Stimulated activated naive CD8-positive, alpha-beta T cell treated with anti-CD3 and anti-CD28 coated beads, Interleukin-15, amount 100 ng/mL, for 72 hours (primary cell): ENCODE data around the gene DNAH17.

Experiments used
- ATAC-seq: fragments of 150-1000 bp; cut with Tn5 transposase; 2 replicates; pipeline ENCODE4 v1.10.0; 2021; ENCODE audit warnings: mild to moderate bottlenecking, moderate library complexity
- DNase-seq, 2 donors: peaks; one replicate each; pipeline ENCODE4 v3.0.0; 2021 to 2022
- H3K27ac Mint-ChIP-seq, 2 donors: one replicate each; pipeline ENCODE4 v1.8.0; 2022; ENCODE audit warnings: mild to moderate bottlenecking in 2 of 2, mixed read lengths in 2 of 2, moderate library complexity in 2 of 2
- H3K27me3 Mint-ChIP-seq: one replicate; pipeline ENCODE4 v1.8.0; 2022; ENCODE audit warnings: mixed read lengths
- H3K4me1 Mint-ChIP-seq: one replicate; pipeline ENCODE4 v1.8.0; 2022; ENCODE audit warnings: mild to moderate bottlenecking, mixed read lengths
- H3K4me3 Mint-ChIP-seq, 2 donors: one replicate each; pipeline ENCODE4 v1.8.0; 2022; ENCODE audit warnings: mild to moderate bottlenecking in 2 of 2, mixed read lengths in 2 of 2, moderate library complexity in 1 of 2
- H3K9me3 Mint-ChIP-seq, 2 donors: one replicate each; pipeline ENCODE4 v1.8.0; 2022; ENCODE audit warnings: mixed read lengths in 2 of 2

DNAH17 gene

DNA sequence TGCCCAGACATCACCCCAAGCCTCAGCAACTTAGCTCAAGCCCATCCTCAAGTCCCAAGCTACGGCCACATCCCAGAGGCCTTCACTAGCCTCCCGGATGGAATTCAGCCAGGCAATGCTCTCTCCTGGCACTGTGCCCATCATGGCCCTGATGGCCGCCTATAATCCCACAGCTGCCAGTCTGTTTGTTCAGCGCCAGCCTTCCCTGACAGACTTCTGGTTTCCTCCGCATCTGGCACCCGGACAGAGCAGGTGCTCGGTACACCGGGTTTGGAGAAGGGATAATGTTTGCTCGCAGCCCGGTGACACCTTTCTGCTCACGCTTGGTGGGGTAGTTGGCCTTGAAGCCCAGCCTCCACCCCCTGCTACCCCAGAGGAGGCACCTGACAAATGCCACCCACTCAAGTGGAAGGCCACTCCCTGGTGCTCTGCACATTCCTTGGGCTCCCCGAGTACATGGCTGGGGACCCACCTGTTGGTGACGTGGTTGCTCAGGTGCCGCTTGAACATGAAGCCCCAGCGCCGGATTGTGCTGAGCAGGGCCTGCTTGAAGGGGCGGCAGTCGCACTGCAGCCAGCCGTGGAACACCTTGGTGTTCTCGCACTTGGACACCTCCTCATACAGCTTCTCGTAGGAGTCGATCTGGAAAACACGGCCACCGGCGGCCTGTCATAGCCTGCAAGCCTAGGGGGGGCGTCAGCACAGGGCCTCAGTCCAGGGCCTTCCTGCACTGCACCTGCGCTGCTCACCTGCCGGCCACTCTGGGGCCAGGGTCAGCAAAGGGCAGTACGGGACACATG, 47.1 kb downstream of the DNAH17 start:
- no peaks in the 10 kb centered on the region for H3K27me3 Mint-ChIP-seq
- H3K27ac Mint-ChIP-seq = no peak overlapping the region
- no peaks in the 10 kb centered on the region for H3K9me3 Mint-ChIP-seq
- H3K4me1 Mint-ChIP-seq = peaks cover 8% of the 10 kb centered on the region
- ATAC-seq = no peak
- no peak for DNase-seq
- H3K4me3 Mint-ChIP-seq = no peak overlapping the region

DNA sequence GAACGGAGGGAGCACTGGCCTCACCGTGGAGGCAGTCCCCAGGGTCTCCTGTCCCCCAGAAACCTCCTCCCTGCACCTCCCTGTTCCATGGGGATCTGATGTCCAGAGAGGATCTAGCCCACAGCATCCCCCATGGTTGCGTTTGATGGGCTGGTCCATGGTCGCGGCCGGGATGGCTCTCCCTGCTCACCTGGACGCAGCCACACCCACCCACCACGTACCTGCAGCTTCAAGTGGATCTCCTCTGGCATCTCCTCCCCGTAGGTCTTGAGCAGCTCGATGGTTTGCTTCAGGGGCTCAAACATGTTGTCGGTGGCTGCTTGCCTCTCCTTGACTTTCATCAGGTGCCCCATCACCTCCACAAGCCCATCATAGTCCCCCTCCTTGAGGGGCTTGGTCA, 47.9 kb downstream of the DNAH17 start:
- H3K27me3 Mint-ChIP-seq = no peaks in the 10 kb centered on the region
- no peaks in the 10 kb centered on the region for H3K4me1 Mint-ChIP-seq
- ATAC-seq (no peak), DNase-seq (no peak)
- H3K9me3 Mint-ChIP-seq = no peaks in the 10 kb centered on the region
- no peak overlapping the region for H3K27ac Mint-ChIP-seq
- H3K4me3 Mint-ChIP-seq = no peak overlapping the region

DNA sequence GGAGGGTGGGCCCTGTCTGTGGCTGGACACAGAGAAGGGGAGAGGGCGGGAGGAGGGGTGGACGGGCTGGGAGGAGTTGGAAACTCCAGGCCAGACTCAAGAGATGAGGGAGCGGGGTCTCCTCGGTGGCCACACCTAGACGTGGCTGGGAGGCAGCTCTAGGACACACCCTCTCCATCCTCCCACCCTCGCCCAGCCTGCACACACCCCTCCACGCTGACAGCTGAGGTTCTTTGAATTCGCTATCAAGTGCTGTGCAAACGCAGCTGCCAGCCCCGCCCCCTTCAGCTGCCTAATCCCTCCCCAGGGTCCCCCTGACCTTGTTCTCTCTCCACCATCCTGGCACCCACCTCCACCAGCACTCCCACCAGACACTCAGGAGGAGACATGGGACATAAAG, 48.7 kb downstream of the DNAH17 start:
- H3K4me3 Mint-ChIP-seq = no peak overlapping the region
- H3K27me3 Mint-ChIP-seq = no peaks in the 10 kb centered on the region
- no peaks in the 10 kb centered on the region for H3K4me1 Mint-ChIP-seq
- no peak overlapping the region for H3K27ac Mint-ChIP-seq
- no peaks in the 10 kb centered on the region for H3K9me3 Mint-ChIP-seq
- DNase-seq (no peak), ATAC-seq (no peak)

DNA sequence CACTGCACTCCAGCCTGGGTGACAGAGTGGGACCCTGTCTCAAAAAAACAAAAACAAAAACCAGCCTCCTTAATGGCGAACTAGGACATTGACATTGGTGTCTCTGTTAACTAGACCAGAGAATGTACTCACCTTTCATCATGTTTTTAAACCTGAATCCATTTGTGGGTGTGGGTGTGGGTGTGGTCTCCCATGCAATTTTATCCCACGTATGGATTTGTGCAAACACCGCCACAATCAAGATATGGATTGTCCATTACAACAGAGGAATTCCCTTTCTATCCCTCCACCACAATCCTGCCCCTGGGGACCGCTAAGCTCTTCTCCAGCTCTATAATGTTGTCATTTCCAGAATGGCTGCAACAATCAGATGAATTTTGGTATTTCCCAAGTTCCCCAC, 49.9 kb downstream of the DNAH17 start:
- H3K9me3 Mint-ChIP-seq = no peaks in the 10 kb centered on the region
- no peak overlapping the region for H3K27ac Mint-ChIP-seq
- no peaks in the 10 kb centered on the region for H3K27me3 Mint-ChIP-seq
- ATAC-seq (no peak), DNase-seq (no peak)
- no peaks in the 10 kb centered on the region for H3K4me1 Mint-ChIP-seq
- H3K4me3 Mint-ChIP-seq = no peak overlapping the region

DNA sequence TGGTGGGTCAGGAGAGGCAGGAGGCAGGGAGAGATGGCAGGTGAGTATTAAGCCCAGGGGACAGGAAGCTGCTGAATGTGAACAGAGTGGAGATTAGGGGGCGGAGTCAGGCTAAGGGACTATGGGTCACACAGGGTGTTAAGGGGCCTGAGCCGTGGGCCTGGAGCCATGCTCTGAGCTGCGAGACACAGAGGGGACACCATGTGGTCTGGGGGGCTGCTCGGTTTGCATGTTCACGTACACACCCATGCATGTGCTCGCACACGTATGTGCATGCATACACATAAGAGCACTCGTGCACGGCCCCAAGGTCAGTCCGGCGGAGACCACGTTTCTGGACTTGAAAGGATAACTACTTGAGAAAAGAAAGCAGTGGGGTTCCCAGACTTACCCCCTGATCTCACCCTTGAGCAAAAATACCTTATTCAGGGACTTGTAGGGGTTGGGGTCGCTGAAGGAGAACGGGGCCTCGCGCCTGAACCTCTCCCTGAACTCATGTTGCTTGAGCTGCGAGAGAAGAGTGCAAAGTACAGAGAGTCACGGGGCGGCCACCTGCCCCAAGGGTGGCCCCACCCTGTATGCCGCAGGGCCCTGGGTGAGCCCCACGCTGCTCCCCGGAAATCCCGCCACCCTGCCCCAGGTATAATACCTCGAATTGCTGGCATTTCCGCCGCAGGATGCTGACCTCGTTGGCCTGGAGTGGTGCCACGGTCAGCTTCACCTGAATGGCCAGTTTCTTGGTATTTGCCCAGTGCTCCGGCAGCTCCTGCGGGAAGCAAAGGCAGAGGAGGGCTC, 50.8 kb downstream of the DNAH17 start:
- ATAC-seq = no peak

DNA sequence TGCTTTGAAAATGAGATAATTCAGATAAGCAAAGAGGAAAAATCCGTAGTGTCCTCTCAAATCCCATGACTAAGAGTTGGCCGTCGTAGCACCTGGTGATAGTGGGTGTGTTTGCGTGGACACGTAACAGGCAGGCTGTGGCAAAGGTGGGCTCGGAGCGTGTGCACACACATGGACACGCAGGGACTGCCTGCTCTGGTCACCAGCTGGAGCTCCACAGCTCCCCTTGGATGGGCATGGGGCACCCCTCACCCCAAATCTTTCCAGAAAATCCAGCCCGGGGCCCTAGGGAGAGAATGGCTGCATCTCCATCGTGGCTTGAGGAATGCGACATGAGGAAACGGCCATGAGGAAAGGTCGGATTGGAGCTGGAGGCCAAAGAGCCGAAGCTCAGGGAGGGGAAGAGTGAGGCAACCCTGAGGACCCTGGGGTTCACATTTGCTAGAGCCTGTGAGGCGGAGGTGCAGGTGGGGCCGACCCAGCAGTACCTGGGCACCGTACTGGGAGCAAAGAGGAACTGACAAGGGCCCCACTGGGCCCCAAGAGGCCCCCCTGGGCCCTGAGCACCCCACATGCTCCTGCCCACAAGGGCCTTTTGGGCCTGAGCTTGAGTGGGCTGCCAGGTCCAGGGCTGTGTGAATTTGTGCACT, 51.6 kb downstream of the DNAH17 start:
- peak overlapping the region in 1 of 2 donors; percentile 56 for H3K27ac Mint-ChIP-seq
- no peak for DNase-seq
- H3K4me1 Mint-ChIP-seq = no peaks in the 10 kb centered on the region
- H3K4me3 Mint-ChIP-seq = no peak overlapping the region
- no peaks in the 10 kb centered on the region for H3K27me3 Mint-ChIP-seq
- H3K9me3 Mint-ChIP-seq = no peaks in the 10 kb centered on the region
- ATAC-seq = no peak

More for the DNA sequence above, 50.8 kb downstream of the DNAH17 start:
- Mint-ChIP-seq H3K27ac (peak overlapping the region in 1 of 2 donors; percentile 56), H3K9me3 (no peaks in the 10 kb centered on the region), H3K27me3 (no peaks in the 10 kb centered on the region), H3K4me3 (no peak overlapping the region), H3K4me1 (no peaks in the 10 kb centered on the region)
- no peak for DNase-seq

DNA sequence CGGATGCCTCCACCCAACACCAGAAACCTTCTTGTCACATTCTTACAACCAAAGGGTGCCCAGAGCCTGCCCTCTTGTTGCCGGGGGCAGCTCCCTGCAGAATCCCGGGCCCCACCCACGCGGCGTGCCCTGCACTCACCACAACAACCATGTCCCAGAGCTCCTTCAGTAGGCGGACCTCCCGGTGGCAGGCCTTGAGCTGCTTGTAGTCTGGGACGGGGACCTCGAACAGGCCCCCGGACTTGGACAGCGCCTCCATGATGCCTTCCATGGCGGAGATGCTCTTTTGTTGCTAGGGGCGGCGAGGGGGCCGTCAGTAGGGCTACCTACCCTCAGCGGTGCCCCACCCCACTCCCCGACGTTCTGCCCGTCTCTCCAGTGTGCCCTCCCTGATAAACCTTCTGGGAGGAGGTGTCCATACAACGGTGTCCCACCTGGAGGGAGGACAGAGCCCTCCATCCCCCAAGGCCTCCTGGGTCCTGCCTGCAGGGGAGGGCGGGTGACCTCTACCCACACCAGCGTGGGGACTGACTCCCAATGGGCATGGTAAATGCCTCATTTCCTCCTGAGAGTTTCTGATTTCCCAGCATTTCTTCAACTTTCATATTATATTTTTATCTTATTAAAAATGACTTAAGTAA, 52.2 kb downstream of the DNAH17 start:
- no peak overlapping the region for H3K27ac Mint-ChIP-seq
- DNase-seq = no peak

DNA sequence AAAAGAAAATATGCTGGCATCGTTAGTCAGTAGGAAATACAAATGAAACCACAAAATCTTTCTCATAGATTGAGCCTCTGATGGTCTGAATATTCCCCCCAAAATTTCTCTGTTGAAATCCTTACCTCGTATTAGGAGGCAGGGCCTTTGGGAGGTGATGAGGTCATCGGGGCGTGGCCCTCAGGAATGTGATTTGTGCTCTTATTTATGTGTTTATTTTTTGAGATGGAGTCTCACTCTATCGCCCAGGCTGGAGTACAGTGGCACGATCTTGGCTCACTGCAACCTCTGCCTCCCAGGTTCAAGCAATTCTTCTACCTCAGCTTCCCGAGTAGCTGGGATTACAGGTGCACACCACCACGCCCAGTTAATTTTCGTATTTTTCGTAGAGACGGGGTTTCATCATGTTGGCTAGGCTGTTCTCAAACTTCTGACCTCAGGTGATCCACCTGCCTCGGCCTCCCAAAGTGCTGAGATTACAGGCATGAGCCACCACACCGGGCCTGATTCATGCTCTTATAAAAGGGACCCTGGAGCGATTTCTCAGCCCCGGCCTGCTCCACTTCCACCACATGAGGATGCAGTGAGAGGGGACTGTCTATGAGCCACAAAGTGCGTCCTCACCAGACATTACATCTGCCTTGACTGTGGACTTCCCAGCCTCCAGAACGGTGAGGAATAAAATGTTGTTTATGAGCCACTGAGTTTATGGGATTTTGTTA, 53.1 kb downstream of the DNAH17 start:
- Mint-ChIP-seq H3K9me3 (no peaks in the 10 kb centered on the region), H3K4me1 (no peaks in the 10 kb centered on the region), H3K27ac (no peak overlapping the region), H3K4me3 (no peak overlapping the region), H3K27me3 (no peaks in the 10 kb centered on the region)
- ATAC-seq (no peak), DNase-seq (no peak)

More for the DNA sequence above, 52.2 kb downstream of the DNAH17 start:
- ATAC-seq = no peak
- no peaks in the 10 kb centered on the region for H3K27me3 Mint-ChIP-seq
- H3K9me3 Mint-ChIP-seq = no peaks in the 10 kb centered on the region
- H3K4me1 Mint-ChIP-seq = no peaks in the 10 kb centered on the region
- H3K4me3 Mint-ChIP-seq = no peak overlapping the region

- H3K4me3 Mint-ChIP-seq = no peak overlapping the region
- H3K9me3 Mint-ChIP-seq = no peaks in the 10 kb centered on the region
- H3K4me1 Mint-ChIP-seq = no peaks in the 10 kb centered on the region
- peak overlapping the region in 1 of 2 donors; percentile 36 for H3K27ac Mint-ChIP-seq
- no peaks in the 10 kb centered on the region for H3K27me3 Mint-ChIP-seq
- ATAC-seq (no peak), DNase-seq (no peak)
Observed at GRCh38 chr17:78522031-78522809, 55.0 kb downstream of the DNAH17 start.

GRCh38 chr17:78517421-78517820, 59.8 kb downstream of the DNAH17 start:
- no peak overlapping the region for H3K27ac Mint-ChIP-seq
- no peaks in the 10 kb centered on the region for H3K27me3 Mint-ChIP-seq
- no peak overlapping the region for H3K4me3 Mint-ChIP-seq
- no peaks in the 10 kb centered on the region for H3K9me3 Mint-ChIP-seq
- DNase-seq (no peak), ATAC-seq (no peak)
- no peaks in the 10 kb centered on the region for H3K4me1 Mint-ChIP-seq

- ATAC-seq (no peak), DNase-seq (no peak)
- Mint-ChIP-seq H3K4me3 (no peak overlapping the region), H3K27me3 (no peaks in the 10 kb centered on the region), H3K9me3 (no peaks in the 10 kb centered on the region), H3K4me1 (no peaks in the 10 kb centered on the region), H3K27ac (no peak overlapping the region)
Observed at GRCh38 chr17:78515480-78515879, 61.7 kb downstream of the DNAH17 start.

- Mint-ChIP-seq H3K4me3 (no peak overlapping the region), H3K27ac (no peak overlapping the region), H3K27me3 (no peaks in the 10 kb centered on the region), H3K9me3 (no peaks in the 10 kb centered on the region), H3K4me1 (no peaks in the 10 kb centered on the region)
- ATAC-seq (no peak), DNase-seq (no peak)
Observed at GRCh38 chr17:78514521-78514920, 62.7 kb downstream of the DNAH17 start.

GRCh38 chr17:78512976-78513375, 64.2 kb downstream of the DNAH17 start:
- Mint-ChIP-seq H3K9me3 (no peaks in the 10 kb centered on the region), H3K4me3 (no peak overlapping the region), H3K4me1 (no peaks in the 10 kb centered on the region), H3K27me3 (no peaks in the 10 kb centered on the region), H3K27ac (no peak overlapping the region)
- ATAC-seq (no peak), DNase-seq (no peak)
